ENCODE measurements around the gene CTTN.

DNA sequence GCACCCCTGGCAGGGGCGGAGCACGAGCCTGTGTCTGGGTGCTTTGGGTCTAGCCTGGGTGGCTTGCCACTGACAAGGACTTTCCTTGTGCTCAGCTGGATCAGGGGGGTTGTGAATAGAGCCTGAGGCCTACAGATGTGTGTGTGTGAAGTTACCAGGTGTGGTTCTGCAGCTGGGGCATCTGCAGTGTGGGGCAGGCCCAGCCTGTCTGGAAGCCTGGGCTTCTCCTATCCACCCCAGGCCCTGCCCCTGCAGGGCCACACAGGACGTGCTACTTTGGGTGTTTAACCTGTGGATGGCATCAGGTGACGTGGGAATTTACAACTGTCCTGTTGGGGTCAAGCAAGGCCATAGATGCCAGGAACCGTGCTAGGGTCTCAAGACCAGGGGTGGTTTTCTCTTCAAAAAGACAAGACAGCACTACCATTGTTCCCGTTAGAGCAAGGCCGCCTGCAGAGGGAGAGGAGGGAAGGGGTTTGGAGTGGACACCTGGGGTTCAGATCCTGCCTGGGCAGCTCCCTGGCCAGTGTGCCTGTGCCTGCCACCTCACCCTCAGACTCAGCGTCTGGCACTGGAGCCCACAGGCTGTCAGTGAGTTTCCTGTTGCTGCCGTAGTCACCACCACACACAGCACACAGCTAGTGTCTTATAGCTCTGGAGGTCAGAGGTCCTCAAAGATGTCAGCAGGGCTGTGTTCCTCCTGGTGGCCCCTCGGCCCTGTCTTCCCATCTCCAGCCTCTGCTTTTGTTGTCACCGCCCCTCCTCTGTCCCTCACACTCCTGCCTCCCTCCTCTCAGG is 31.6 kb downstream of the CTTN start:
- TF ChIP-seq, protein P1, sequence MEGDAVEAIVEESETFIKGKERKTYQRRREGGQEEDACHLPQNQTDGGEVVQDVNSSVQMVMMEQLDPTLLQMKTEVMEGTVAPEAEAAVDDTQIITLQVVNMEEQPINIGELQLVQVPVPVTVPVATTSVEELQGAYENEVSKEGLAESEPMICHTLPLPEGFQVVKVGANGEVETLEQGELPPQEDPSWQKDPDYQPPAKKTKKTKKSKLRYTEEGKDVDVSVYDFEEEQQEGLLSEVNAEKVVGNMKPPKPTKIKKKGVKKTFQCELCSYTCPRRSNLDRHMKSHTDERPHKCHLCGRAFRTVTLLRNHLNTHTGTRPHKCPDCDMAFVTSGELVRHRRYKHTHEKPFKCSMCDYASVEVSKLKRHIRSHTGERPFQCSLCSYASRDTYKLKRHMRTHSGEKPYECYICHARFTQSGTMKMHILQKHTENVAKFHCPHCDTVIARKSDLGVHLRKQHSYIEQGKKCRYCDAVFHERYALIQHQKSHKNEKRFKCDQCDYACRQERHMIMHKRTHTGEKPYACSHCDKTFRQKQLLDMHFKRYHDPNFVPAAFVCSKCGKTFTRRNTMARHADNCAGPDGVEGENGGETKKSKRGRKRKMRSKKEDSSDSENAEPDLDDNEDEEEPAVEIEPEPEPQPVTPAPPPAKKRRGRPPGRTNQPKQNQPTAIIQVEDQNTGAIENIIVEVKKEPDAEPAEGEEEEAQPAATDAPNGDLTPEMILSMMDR (IDR thresholded peaks at IDR 0.05; ENCODE audit: low read length) = no peak
- TF ChIP-seq EZH2 (IDR thresholded peaks at IDR 0.05; ENCODE audit: borderline replicate concordance, low read length) = no peak

Data from OCI-LY1 (cell line).